Chondrocyte (in vitro differentiated cells): ENCODE measurements around the gene DDX53. TPM values are rescaled to one million over a fixed set of nuclear protein-coding genes. Genes with fewer than 3 reads are reported as not detected.
A peak's percentile ranks its signal among the peaks of the same experiment; 100 is the strongest.

Experiments used
- DNase-seq: peaks from one replicate; pipeline ENCODE4 v3.0.0; 2021; ENCODE audit warnings: mixed read lengths, low spot score
- H3K27ac Mint-ChIP-seq: one replicate; pipeline ENCODE4 v1.8.0; 2021; ENCODE audit warnings: mild to moderate bottlenecking, moderate library complexity, mixed read lengths; ENCODE audit not compliant: unreplicated experiment
- H3K27me3 Mint-ChIP-seq: 2 replicates; pipeline ENCODE4 v1.8.0; 2021; ENCODE audit warnings: low read depth, mixed read lengths
- H3K36me3 Mint-ChIP-seq: 2 replicates; pipeline ENCODE4 v1.8.0; 2021; ENCODE audit warnings: low read depth, mixed read lengths
- H3K4me1 Mint-ChIP-seq: 2 replicates; pipeline ENCODE4 v1.8.0; 2021; ENCODE audit warnings: low read depth, mild to moderate bottlenecking, mixed read lengths
- H3K4me3 Mint-ChIP-seq: one replicate; pipeline ENCODE4 v1.8.0; 2021; ENCODE audit warnings: mild to moderate bottlenecking, moderate library complexity, mixed read lengths; ENCODE audit not compliant: unreplicated experiment
- H3K9me3 Mint-ChIP-seq: 2 replicates; pipeline ENCODE4 v1.8.0; 2021; ENCODE audit warnings: low read depth, mixed read lengths
- total RNA-seq: library from RNA; stranded (reverse); gene quantifications from 3 replicates; pipeline ENCODE4 v1.2.1, GENCODE V29; 2021
- TF ChIP-seq, protein P1 (sequence below): fragments of 200-600 bp; sonication (generic); IDR thresholded peaks from 2 replicates; pipeline ENCODE4 v1.5.0; 2021; ENCODE audit warnings: antibody characterized with exemption, mild to moderate bottlenecking, moderate library complexity

The DDX53 gene
- total RNA-seq, 1 donor from 2014 or later = not detected

DNA sequence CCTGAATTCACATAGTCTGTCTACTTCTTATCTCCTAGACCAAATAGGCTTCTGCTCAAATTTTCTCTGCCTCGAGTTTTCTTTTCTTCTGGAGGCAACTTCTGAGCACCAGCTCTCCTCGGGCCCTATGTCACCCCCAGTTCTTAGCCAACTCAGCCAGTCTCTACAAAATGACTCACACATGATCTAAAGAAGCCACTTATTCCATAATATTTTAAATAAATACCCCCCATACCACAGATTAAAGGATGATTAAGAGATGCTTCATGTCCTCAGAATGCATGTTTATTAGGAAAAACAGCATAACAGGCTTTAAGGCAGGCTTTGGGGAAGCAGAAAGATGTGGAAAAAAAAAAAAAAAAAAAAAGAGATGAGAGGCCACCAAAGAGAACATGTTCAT, 36.6 kb upstream of the DDX53 start:
- Mint-ChIP-seq H3K27ac (no peak overlapping the region), H3K27me3 (no peaks in the 10 kb centered on the region), H3K4me3 (no peak overlapping the region), H3K4me1 (no peaks in the 10 kb centered on the region), H3K36me3 (no peaks in the 10 kb centered on the region), H3K9me3 (no peaks in the 10 kb centered on the region)
- TF ChIP-seq, protein P1, sequence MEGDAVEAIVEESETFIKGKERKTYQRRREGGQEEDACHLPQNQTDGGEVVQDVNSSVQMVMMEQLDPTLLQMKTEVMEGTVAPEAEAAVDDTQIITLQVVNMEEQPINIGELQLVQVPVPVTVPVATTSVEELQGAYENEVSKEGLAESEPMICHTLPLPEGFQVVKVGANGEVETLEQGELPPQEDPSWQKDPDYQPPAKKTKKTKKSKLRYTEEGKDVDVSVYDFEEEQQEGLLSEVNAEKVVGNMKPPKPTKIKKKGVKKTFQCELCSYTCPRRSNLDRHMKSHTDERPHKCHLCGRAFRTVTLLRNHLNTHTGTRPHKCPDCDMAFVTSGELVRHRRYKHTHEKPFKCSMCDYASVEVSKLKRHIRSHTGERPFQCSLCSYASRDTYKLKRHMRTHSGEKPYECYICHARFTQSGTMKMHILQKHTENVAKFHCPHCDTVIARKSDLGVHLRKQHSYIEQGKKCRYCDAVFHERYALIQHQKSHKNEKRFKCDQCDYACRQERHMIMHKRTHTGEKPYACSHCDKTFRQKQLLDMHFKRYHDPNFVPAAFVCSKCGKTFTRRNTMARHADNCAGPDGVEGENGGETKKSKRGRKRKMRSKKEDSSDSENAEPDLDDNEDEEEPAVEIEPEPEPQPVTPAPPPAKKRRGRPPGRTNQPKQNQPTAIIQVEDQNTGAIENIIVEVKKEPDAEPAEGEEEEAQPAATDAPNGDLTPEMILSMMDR = no peak
- DNase-seq = no peak

DNA sequence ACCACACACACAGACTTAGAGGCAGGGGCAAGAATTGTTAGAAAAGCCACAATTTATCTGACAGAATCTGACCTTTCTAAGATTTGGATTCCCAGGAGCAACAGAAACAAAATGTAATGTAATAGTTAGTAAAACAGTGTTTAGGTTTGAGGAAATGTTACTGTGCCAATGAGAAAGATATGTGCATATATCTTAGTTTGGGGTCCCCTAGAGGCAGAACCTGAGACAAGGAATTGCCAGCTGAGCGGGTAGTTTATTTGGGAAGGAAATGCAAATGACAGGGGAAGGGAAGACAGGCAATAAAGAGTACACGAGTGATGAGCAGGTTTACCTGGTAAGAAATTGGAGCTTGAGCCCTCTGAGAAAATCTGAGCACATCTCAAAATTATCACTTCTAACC, 31.3 kb upstream of the DDX53 start:
- H3K36me3 Mint-ChIP-seq = no peaks in the 10 kb centered on the region
- no peak overlapping the region for H3K27ac Mint-ChIP-seq
- peaks cover 10% of the 10 kb centered on the region for H3K9me3 Mint-ChIP-seq
- TF ChIP-seq, protein P1 = no peak
- peaks cover 19% of the 10 kb centered on the region for H3K4me1 Mint-ChIP-seq
- DNase-seq = no peak
- H3K27me3 Mint-ChIP-seq = no peaks in the 10 kb centered on the region
- no peak overlapping the region for H3K4me3 Mint-ChIP-seq

DNA sequence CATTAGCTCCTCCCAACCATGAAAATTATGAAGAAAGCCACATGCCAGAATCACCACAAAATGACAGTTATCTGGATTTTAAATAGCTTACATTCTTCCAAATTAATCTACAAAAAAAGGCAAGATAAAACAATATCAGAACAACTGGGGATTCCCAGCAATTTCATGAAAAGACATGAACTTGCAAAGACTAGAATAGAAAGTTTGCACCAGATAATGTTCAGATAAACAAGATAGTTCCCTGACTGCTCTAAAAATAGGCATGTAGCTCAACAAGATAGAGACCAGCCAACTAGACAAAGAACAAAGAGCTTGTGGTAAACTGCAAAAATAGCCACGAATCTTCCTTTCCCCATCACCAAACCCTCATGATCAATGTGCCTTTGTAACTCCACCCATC, 30.3 kb upstream of the DDX53 start:
- DNase-seq = no peak
- H3K4me3 Mint-ChIP-seq = no peak overlapping the region
- no peaks in the 10 kb centered on the region for H3K27me3 Mint-ChIP-seq
- H3K27ac Mint-ChIP-seq = peak overlapping the region; percentile 15
- peaks cover 19% of the 10 kb centered on the region for H3K4me1 Mint-ChIP-seq
- H3K36me3 Mint-ChIP-seq = no peaks in the 10 kb centered on the region
- H3K9me3 Mint-ChIP-seq = peaks cover 10% of the 10 kb centered on the region
- TF ChIP-seq, protein P1 = no peak

DNA sequence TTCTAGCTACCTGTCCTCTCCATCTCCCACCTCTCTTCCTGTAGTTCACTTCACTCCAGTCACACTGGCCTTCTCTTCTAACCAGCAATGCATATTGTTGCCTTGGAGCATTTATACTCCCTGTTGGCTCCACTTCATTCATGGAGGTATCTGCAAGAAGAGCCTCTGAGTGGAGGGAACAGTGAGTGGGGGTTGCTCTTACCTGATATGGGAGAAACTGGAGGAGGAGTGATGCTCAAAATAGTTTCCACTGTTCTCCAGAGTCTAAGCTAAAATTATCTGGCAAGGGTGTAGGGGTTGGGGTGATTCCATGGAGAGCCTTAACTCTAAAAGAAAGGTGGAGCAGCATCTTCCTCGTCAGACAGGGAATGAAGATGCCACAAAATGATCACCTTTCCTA, 28.9 kb upstream of the DDX53 start:
- TF ChIP-seq, protein P1 = no peak
- no peaks in the 10 kb centered on the region for H3K27me3 Mint-ChIP-seq
- H3K9me3 Mint-ChIP-seq = peaks cover 10% of the 10 kb centered on the region
- no peak overlapping the region for H3K27ac Mint-ChIP-seq
- H3K4me1 Mint-ChIP-seq = peaks cover 19% of the 10 kb centered on the region
- no peaks in the 10 kb centered on the region for H3K36me3 Mint-ChIP-seq
- no peak for DNase-seq
- H3K4me3 Mint-ChIP-seq = no peak overlapping the region

DNA sequence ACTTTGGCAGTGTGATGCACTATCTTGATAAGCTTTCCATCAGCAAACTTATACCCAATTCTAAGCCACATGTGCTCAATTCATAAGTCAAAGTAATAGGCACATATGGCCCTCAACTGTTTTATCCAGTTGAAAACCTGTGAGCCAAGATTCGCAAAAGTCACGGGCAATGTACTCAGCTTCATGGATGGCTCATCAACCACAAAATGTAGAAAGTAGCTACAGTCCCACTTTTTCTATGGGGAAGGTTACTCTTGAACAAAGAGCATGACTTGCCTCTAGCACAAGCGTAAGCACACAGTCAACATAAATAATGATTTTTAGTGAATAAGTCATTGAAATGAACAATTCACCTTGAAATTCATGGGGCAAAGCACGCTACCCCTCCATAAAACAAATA, 25.1 kb upstream of the DDX53 start:
- Mint-ChIP-seq H3K4me1 (peaks cover 10% of the 10 kb centered on the region), H3K4me3 (no peak overlapping the region), H3K36me3 (peaks cover 2% of the 10 kb centered on the region), H3K27me3 (no peaks in the 10 kb centered on the region), H3K9me3 (peaks cover 10% of the 10 kb centered on the region), H3K27ac (no peak overlapping the region)
- TF ChIP-seq, protein P1 = no peak
- DNase-seq = no peak
